Transverse colon (tissue), 4 donors: ENCODE measurements around the gene DEDD2.

Experiments
- CTCF ChIP-seq, 5 experiments: fragments of 200-600 bp in 3 of 5; fragments of 450-650 bp in 2 of 5; sonication (generic) in 3 of 5; IDR thresholded peaks; 1 replicate in 2 of 5; 2 replicates in 3 of 5; pipeline ENCODE4 v1.5.1; 2016 to 2017; ENCODE audit warnings: antibody characterized with exemption in 5 of 5, inconsistent platforms in 3 of 5, mild to moderate bottlenecking in 2 of 5, moderate library complexity in 1 of 5
- EP300 ChIP-seq: sonication (generic); formaldehyde crosslinking; IDR thresholded peaks from one replicate; pipeline ENCODE4 v1.6.1; 2017; ENCODE audit warnings: antibody characterized with exemption, low read depth
- POLR2A ChIP-seq: fragments of 450-650 bp; IDR thresholded peaks from one replicate; pipeline ENCODE4 v1.6.1; 2016; ENCODE audit warnings: antibody characterized with exemption, mild to moderate bottlenecking, moderate library complexity
- POLR2AphosphoS5 ChIP-seq, 3 donors: sonication (generic); formaldehyde crosslinking; IDR thresholded peaks; one replicate each; pipeline ENCODE4 v1.6.1; 2016; ENCODE audit warnings: antibody characterized with exemption in 3 of 3

- no peak for TF ChIP-seq POLR2A
- TF ChIP-seq CTCF (IDR thresholded peaks at IDR 0.05): no peak
- TF ChIP-seq POLR2AphosphoS5 (IDR thresholded peaks at IDR 0.05): no peak
- no peak for TF ChIP-seq EP300
Observed at GRCh38 chr19:42208612-42209011, 8.9 kb downstream of the DEDD2 start.
